Measurements from ENCODE around the gene KIF1C.
"Not testable (repeated sequence)": the region's sequence is repeated elsewhere in the genome, so short reads cannot be mapped to it uniquely, and the experiment has no call there.

The KIF1C gene

GRCh38 chr17:5045496-5045895, 47.7 kb downstream of the KIF1C start:
- no peak for DNase-seq

DNA sequence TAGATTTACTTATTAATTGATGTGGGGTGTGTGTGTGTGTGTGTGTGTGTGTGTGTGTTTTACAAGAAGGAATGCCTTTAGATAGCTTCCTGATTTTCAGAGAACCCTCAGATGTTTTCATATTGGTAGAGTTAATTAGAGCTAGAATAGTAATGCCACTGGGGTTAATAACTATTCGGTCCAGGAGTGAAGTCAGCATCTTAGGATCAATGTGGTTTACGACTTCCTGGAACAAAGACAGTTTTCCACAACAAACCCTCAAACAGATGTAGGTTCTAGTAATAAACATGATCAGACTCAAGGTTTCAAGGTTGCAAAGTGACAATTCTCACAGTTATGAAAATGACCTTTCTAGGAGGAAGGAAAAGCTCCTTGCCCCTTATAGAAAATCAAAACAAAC, 49.7 kb downstream of the KIF1C start:
- DNase-seq = no peak

GRCh38 chr17:5049314-5049841, 51.6 kb downstream of the KIF1C start:
- DNase-seq = no peak

DNA sequence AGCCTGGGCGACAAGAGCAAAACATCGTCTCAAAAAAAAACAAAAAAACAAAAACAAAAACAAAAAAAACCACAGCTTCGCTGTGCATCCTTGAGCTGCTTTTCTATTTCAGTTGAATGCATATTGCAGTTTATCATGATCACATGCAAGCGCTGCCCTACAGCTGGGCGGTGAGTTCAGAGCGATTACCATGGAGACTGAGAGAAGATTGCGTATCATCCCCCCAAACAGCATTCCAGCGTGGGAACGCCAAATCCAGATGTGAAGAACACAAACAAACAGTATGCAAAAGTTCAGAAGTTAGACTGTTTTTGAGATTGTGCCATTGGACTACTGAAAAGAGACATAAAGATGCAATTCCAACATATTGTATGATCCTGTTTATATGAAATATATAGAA, 52.5 kb downstream of the KIF1C start:
- no peak for DNase-seq

DNA sequence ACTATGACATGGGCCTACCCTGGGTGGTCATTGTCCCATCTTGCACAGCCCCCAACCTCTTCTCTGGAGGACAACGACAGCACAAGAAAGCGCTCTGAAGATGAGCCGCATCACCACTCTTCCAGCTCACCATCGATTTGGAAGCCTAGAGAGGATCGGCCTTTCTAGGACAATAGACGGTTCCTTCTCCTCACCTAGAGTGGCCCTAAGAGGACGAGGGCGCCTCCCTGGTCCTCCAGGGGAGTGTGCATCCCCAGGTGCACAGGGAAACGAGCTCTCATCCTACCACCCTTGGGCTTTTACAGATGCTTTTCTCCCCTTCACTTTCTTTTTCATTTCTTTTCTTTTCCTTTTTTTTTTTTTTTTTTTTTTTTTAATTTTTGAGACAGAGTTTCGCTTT, 57.8 kb downstream of the KIF1C start:
- DNase-seq = no peak

DNA sequence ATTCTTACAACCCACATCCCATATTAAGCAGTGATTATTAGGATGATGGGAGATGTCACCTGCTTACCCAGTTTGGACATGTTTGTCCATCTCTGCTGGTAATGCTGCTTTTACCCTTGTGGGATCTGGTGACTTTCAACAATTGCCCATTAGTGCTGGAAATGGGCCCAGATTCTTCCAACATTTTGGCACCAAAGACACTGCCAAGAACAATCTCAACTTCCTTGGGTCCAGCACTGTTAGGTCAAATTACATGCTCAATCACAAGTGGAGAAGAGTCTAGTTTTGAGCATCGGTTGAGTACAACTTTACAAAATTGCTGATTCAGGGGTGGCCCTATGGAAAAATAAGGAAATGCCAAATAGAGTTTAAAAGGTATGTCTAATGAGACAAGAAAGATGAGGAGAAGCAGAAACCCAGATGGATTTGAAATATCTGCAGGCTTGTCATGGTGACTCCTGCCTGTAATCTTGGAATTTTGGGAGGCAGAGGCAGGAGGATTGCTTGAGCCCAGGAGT, 67.5 kb downstream of the KIF1C start:
- no peak for DNase-seq

DNA sequence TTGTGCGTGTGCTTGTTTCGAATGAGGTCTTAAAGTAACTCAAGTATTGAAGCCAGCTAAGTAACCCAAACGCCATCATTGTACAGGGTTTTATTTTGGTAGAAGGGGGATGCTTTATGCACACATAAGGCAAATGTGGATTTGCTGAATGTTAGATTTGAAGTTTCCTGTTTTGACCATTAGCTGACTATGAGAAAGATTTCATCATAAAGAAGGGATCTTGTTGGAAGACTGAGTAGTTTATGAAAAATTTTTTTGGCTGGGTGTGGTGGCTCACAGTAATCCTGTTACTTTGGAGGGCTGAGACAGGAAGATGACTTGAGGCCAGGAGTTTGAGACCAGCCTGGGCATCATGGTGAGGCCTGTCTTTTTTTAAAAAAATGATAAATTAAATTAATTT, 70.5 kb downstream of the KIF1C start:
- DNase-seq = no peak

DNA sequence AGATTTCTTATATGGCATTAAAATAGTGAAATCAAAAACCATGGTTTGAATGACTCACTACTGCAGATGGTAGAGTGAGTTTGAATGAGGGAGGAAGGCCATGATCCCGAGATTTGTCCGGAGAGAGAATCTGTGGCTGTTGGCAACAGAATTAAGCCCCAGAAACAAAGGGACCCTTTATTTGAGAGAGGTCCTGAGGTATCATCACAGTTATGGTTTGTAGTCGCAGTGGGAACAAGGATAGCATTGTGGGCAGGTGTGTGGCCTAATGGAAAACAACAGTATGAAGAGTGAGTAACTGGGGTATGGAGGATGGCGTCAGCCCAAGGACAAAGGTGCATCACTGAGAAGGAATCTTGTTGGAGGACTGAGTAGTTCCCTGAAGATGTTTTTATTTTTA, 72.0 kb downstream of the KIF1C start:
- no peak for DNase-seq

DNA sequence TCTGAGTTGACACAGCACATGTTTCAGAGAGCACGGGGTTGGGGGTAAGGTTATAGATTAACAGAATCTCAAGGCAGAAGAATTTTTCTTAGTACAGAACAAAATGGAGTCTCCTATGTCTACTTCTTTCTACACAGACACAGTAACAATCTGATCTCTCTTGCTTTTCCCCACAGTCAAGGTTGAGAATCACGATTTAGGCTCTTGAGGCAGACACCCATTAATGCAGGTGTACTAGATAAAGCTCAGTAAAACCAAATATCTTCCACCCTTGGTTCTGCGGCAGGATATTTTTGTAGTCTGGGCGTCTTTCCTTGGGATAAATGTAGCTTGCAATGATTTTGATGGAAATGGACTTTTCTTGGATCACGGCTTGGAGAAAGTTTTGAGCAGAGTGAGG, 77.7 kb downstream of the KIF1C start:
- DNase-seq = not testable (repeated sequence)

DNA sequence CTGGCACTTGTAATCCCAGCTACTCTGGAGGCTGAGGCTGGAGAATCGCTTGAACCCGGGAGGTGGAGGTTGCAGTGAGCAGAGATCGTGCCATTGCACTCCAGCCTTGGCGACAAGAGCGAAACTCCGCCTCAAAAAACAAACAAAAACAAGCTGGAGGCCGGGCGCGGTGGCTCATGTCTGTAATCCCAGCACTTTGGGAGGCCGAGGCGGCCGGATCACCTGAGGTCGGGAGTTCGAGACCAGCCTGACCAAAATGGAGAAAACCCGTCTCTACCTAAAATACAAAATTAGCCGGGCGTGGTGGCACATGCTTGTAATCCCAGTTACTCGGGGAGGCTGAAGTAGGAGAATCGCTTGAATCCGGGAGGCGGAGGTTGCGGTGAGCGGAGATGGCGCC, 79.5 kb downstream of the KIF1C start:
- not testable (repeated sequence) for DNase-seq

DNA sequence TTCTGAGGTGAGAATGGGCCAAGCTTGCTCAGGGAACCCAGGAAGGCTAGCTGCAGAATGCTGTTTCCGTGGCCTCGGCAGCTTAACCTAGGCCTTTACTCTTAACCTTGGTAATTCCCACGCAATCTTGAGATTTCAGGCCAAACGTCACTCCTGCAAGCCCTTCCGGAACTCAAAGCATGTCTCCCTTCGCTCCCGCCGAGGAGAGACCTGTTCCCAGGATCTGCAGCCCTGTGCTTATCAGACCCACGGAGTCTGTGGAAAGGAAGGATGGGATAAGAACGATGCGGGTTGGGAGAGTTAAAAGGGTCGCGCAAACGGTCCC, 80.0 kb downstream of the KIF1C start:
- no peak for DNase-seq
